Hepatocyte (in vitro differentiated cells): ENCODE measurements around the gene ATAD1. TPM values are rescaled to one million over a fixed set of nuclear protein-coding genes. Genes with fewer than 3 reads are reported as not detected.

Source experiments
- DNase-seq: peaks from one replicate; pipeline ENCODE4 v3.0.0-alpha.2; 2016; ENCODE audit warnings: low spot score
- H2AFZ ChIP-seq: fragments of 200-600 bp; sonication (generic); 2 replicates; pipeline ENCODE4 v1.6.0; 2016; ENCODE audit warnings: antibody characterized with exemption, mild to moderate bottlenecking
- H3K27ac ChIP-seq: fragments of 200-600 bp; sonication (generic); 2 replicates; pipeline ENCODE4 v1.5.1; 2016; ENCODE audit warnings: mild to moderate bottlenecking
- H3K27me3 ChIP-seq: fragments of 200-600 bp; sonication (generic); 2 replicates; pipeline ENCODE4 v1.6.1; 2016
- H3K36me3 ChIP-seq: fragments of 200-600 bp; sonication (generic); replicated peaks from 2 replicates; pipeline ENCODE4 v1.5.1; 2016; ENCODE audit warnings: low read depth; ENCODE audit not compliant: insufficient read depth
- H3K4me1 ChIP-seq: fragments of 200-600 bp; sonication (generic); 2 replicates; pipeline ENCODE4 v1.5.1; 2016; ENCODE audit warnings: mild to moderate bottlenecking, moderate library complexity; ENCODE audit not compliant: insufficient read depth
- H3K4me2 ChIP-seq: fragments of 200-600 bp; sonication (generic); 2 replicates; pipeline ENCODE4 v1.6.0; 2016
- H3K4me3 ChIP-seq: fragments of 200-600 bp; sonication (generic); 2 replicates; pipeline ENCODE4 v1.5.1; 2016; ENCODE audit warnings: mild to moderate bottlenecking
- H3K79me2 ChIP-seq: fragments of 200-600 bp; sonication (generic); 2 replicates; pipeline ENCODE4 v1.6.0; 2017; ENCODE audit warnings: mild to moderate bottlenecking
- H3K9me2 ChIP-seq: fragments of 200-600 bp; sonication (generic); replicated peaks from 2 replicates; pipeline ENCODE4 v1.6.0; 2017; ENCODE audit warnings: mild to moderate bottlenecking; ENCODE audit not compliant: insufficient read depth
- H3K9me3 ChIP-seq: fragments of 200-600 bp; sonication (generic); 2 replicates; pipeline ENCODE4 v1.5.1; 2016; ENCODE audit warnings: low read depth, mild to moderate bottlenecking
- H4K20me1 ChIP-seq: fragments of 200-600 bp; sonication (generic); 2 replicates; pipeline ENCODE4 v1.6.0; 2016; ENCODE audit warnings: mild to moderate bottlenecking; ENCODE audit not compliant: insufficient read depth, poor library complexity, severe bottlenecking
- EZH2 ChIP-seq: fragments of 200-600 bp; sonication (generic); IDR thresholded peaks from 2 replicates; pipeline ENCODE4 v1.6.1; 2016; ENCODE audit warnings: antibody characterized with exemption, mild to moderate bottlenecking, borderline replicate concordance
- EZH2phosphoT487 ChIP-seq: fragments of 200-600 bp; sonication (generic); IDR thresholded peaks from one replicate; pipeline ENCODE4 v1.6.1; 2018; ENCODE audit warnings: antibody characterized with exemption, mild to moderate bottlenecking, low read depth, moderate library complexity; ENCODE audit not compliant: unreplicated experiment, severe bottlenecking
- WGBS: methylation state at CpG from one replicate; pipeline ENCODE4 v1.1.6; 2016; ENCODE audit warnings: low lambda C conversion rate; ENCODE audit errors: missing lambda C conversion rate; 5-methylcytosine and 5-hydroxymethylcytosine counted together
- polyA plus RNA-seq: library from polyadenylated mRNA; unstranded; fragments of >200 nt; fragmentation: Nextera tagmentation; extraction: Ambion mirVana; gene quantifications from 2 replicates; pipeline ENCODE4 v1.2.1, GENCODE V29; 2016
- total RNA-seq: library from RNA; depleted of rRNA; stranded (reverse); fragments of >200 nt; gene quantifications from 2 replicates; pipeline ENCODE4 v1.2.3, GENCODE V29; 2014
- TF ChIP-seq, protein P1 (sequence below): fragments of 200-600 bp; sonication (generic); IDR thresholded peaks from 2 replicates; pipeline ENCODE4 v1.5.1; 2016; ENCODE audit warnings: antibody characterized with exemption, mild to moderate bottlenecking; ENCODE audit not compliant: poor library complexity

The ATAD1 gene
- total and polyA plus RNA-seq, 2 experiments from 2014 or later = 33.4 to 50.7 TPM

DNA sequence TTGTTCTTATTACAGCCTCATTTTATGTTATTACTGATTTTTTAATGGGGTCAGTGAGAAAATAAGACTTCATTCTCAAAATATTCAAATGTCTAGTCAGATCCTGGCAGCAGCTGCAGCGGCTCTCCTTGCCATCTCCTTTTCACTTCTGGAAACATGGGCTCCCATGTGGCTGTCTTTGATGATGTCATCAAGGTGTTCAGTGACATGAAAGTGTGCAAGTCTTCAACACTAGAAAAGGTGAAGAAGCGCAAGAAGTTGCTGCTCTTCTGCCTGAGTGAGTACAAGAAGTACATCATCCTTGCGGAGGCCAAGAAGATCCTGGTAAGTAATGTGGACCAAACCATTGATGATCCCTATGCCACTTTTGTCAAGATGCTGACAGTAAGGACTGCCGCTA is 25.7 kb upstream of the ATAD1 start:
- Histone ChIP-seq H3K9me3 (no peaks in the 10 kb centered on the region), H3K27ac (peak overlapping the region; percentile 86), H3K36me3 (no peaks in the 10 kb centered on the region), H3K9me2 (no peaks in the 10 kb centered on the region), H3K4me3 (no peak overlapping the region), H3K27me3 (no peaks in the 10 kb centered on the region), H2AFZ (no peak overlapping the region), H4K20me1 (no peaks in the 10 kb centered on the region), H3K4me2 (no peak overlapping the region), H3K4me1 (peaks cover 3% of the 10 kb centered on the region), H3K79me2 (no peaks in the 10 kb centered on the region)
- TF ChIP-seq, protein P1, sequence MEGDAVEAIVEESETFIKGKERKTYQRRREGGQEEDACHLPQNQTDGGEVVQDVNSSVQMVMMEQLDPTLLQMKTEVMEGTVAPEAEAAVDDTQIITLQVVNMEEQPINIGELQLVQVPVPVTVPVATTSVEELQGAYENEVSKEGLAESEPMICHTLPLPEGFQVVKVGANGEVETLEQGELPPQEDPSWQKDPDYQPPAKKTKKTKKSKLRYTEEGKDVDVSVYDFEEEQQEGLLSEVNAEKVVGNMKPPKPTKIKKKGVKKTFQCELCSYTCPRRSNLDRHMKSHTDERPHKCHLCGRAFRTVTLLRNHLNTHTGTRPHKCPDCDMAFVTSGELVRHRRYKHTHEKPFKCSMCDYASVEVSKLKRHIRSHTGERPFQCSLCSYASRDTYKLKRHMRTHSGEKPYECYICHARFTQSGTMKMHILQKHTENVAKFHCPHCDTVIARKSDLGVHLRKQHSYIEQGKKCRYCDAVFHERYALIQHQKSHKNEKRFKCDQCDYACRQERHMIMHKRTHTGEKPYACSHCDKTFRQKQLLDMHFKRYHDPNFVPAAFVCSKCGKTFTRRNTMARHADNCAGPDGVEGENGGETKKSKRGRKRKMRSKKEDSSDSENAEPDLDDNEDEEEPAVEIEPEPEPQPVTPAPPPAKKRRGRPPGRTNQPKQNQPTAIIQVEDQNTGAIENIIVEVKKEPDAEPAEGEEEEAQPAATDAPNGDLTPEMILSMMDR = no peak
- DNase-seq = no peak
- 98% methylated on average over 4 of the region's 4 CpGs for WGBS

DNA sequence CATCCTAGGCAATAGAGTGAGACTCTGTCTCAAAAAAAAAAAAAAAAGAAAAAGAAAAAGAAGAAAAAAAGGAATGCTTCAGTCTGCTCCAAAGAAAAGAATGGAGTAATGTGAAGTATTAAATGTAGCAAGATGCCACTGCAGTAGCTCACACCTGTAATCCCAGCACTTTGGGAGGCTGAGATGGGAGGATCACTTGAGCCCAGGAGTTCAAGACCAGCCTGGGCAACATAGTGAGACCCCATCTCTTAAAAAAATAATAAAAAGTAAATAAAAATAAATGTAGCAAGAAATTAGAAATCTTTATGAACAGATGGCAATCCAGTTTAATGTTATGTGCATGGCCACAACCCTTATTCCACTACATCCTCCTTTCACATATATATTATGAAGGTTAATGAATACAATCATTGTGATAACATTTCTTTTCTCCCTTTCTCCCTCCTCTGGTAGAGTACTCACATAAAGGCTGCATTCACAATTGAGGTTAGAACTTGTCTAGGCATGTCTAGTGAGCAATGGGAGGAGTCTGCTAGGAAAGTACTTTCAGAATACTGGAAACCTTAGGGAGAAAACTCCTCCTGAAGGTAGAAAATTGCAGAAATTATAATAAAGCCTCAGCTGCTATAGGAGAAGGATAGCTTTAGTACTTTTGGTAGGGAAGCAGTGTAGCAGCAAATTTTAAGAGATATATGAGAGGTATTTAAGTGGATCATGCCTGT is 24.9 kb upstream of the ATAD1 start:
- DNase-seq = peak; percentile 14
- H3K4me3 ChIP-seq = no peak overlapping the region
- no peak overlapping the region for H3K4me2 ChIP-seq
- no peaks in the 10 kb centered on the region for H3K36me3 ChIP-seq
- TF ChIP-seq, protein P1 = no peak
- TF ChIP-seq EZH2phosphoT487 (no peak), EZH2 (no peak)
- peaks cover 3% of the 10 kb centered on the region for H3K4me1 ChIP-seq
- H3K9me3 ChIP-seq = no peaks in the 10 kb centered on the region
- H3K27me3 ChIP-seq = no peaks in the 10 kb centered on the region
- no peaks in the 10 kb centered on the region for H3K9me2 ChIP-seq
- peak overlapping the region; percentile 86 for H3K27ac ChIP-seq
- no peak overlapping the region for H2AFZ ChIP-seq
- H3K79me2 ChIP-seq = no peaks in the 10 kb centered on the region
- no peaks in the 10 kb centered on the region for H4K20me1 ChIP-seq

DNA sequence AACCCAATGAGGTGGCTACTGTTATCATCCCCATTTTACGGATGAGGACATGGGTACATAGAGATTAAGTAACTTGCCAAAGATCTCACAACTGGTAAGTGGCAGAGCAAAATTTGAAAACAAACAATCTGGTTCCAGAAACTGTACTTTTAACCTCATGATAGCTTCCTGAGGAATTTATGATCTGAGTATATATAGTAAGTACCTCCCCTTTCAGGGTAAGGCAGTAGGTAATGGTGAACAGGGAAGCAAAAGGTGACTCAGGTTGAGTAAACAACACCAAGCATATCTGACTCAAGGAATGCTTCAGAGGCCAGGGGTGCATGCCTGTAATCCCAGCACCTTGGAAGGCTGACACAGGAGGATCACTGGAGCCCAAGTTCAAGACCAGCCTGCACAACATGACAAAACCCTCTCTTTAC is 24.2 kb upstream of the ATAD1 start:
- H3K9me2 ChIP-seq = no peaks in the 10 kb centered on the region
- no peaks in the 10 kb centered on the region for H3K27me3 ChIP-seq
- WGBS = 74% methylated on average over 1 of the region's 1 CpG
- no peaks in the 10 kb centered on the region for H4K20me1 ChIP-seq
- no peaks in the 10 kb centered on the region for H3K79me2 ChIP-seq
- peaks cover 3% of the 10 kb centered on the region for H3K4me1 ChIP-seq
- H3K4me2 ChIP-seq = no peak overlapping the region
- H3K4me3 ChIP-seq = no peak overlapping the region
- TF ChIP-seq EZH2phosphoT487 = no peak
- TF ChIP-seq, protein P1 = no peak
- no peak for TF ChIP-seq EZH2
- peak overlapping the region; percentile 86 for H3K27ac ChIP-seq
- no peaks in the 10 kb centered on the region for H3K36me3 ChIP-seq
- DNase-seq = peak; percentile 75
- H3K9me3 ChIP-seq = no peaks in the 10 kb centered on the region
- H2AFZ ChIP-seq = no peak overlapping the region

DNA sequence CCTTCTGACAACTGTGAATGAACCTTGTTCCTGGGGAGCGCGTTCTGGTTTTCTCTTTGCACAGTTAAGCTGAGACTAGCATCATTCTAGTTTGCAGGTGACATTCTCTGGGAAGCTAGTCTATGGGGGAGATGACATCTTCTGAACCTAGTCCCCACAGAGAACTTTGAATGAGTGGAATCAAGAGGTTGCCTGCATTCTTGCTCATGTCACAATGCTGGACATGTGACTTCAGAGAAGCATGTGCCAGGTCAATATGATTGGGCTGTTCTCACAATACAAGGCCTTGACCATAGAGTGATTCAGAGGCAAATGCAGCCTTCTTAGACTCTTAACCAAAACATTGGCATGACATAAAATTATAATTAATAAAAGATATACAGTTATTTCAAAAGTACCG is 23.2 kb upstream of the ATAD1 start:
- Histone ChIP-seq H3K4me1 (peaks cover 3% of the 10 kb centered on the region), H3K9me2 (no peaks in the 10 kb centered on the region), H3K27ac (peak overlapping the region; percentile 74), H3K4me3 (no peak overlapping the region), H3K27me3 (no peaks in the 10 kb centered on the region), H3K4me2 (no peak overlapping the region), H3K9me3 (no peaks in the 10 kb centered on the region), H2AFZ (no peak overlapping the region), H3K36me3 (no peaks in the 10 kb centered on the region), H4K20me1 (no peaks in the 10 kb centered on the region), H3K79me2 (no peaks in the 10 kb centered on the region)
- no peak for DNase-seq
- 84% methylated on average over 3 of the region's 3 CpGs for WGBS
- TF ChIP-seq EZH2 (no peak), EZH2phosphoT487 (no peak)
- TF ChIP-seq, protein P1 = no peak
